Mucosa of stomach (tissue), 1 donor: ENCODE results near the gene WRNIP1.
A peak's percentile ranks its signal among the peaks of the same experiment; 100 is the strongest.

Source experiments
- H3K27me3 ChIP-seq: one replicate; pipeline ENCODE4 v1.7.0; 2013; ENCODE audit warnings: mild to moderate bottlenecking, low read length; ENCODE audit not compliant: control insufficient read depth, insufficient read depth
- H3K36me3 ChIP-seq: one replicate; pipeline ENCODE4 v1.7.0; 2013; ENCODE audit warnings: low read length; ENCODE audit not compliant: control insufficient read depth, insufficient read depth
- H3K4me1 ChIP-seq: one replicate; pipeline ENCODE4 v1.7.0; 2013; ENCODE audit warnings: mild to moderate bottlenecking, low read length; ENCODE audit not compliant: control insufficient read depth, insufficient read depth
- H3K4me3 ChIP-seq: one replicate; pipeline ENCODE4 v1.7.0; 2013; ENCODE audit warnings: low read length
- H3K9ac ChIP-seq: one replicate; pipeline ENCODE4 v1.7.0; 2013; ENCODE audit warnings: mild to moderate bottlenecking, low read length, moderate library complexity
- H3K9me3 ChIP-seq: one replicate; pipeline ENCODE4 v1.7.0; 2013; ENCODE audit warnings: mild to moderate bottlenecking, low read length, moderate library complexity; ENCODE audit not compliant: control insufficient read depth
- donor health status: Pancreatic carcinoma.

Gene WRNIP1

GRCh38 chr6:2823104-2823850 is 58.1 kb downstream of the WRNIP1 start:
- no peaks in the 10 kb centered on the region for H3K9me3 ChIP-seq
- peaks cover 24% of the 10 kb centered on the region for H3K4me1 ChIP-seq
- H3K4me3 ChIP-seq: no peak overlapping the region
- no peaks in the 10 kb centered on the region for H3K36me3 ChIP-seq
- H3K9ac ChIP-seq: peak overlapping the region; percentile 22
- no peaks in the 10 kb centered on the region for H3K27me3 ChIP-seq

- Histone ChIP-seq H3K4me1 (peaks cover 17% of the 10 kb centered on the region), H3K36me3 (no peaks in the 10 kb centered on the region), H3K9ac (no peak overlapping the region), H3K27me3 (no peaks in the 10 kb centered on the region), H3K4me3 (no peak overlapping the region), H3K9me3 (no peaks in the 10 kb centered on the region)
Observed at GRCh38 chr6:2826131-2826530, 60.9 kb downstream of the WRNIP1 start.

- Histone ChIP-seq H3K4me1 (peaks cover 23% of the 10 kb centered on the region), H3K9ac (no peak overlapping the region), H3K27me3 (no peaks in the 10 kb centered on the region), H3K4me3 (no peak overlapping the region), H3K36me3 (no peaks in the 10 kb centered on the region), H3K9me3 (no peaks in the 10 kb centered on the region)
Observed at GRCh38 chr6:2827142-2827541, 61.9 kb downstream of the WRNIP1 start.

- Histone ChIP-seq H3K9me3 (no peaks in the 10 kb centered on the region), H3K9ac (no peak overlapping the region), H3K4me3 (no peak overlapping the region), H3K27me3 (no peaks in the 10 kb centered on the region), H3K4me1 (peaks cover 15% of the 10 kb centered on the region), H3K36me3 (peaks cover 3% of the 10 kb centered on the region)
Observed at GRCh38 chr6:2828629-2829028, 63.4 kb downstream of the WRNIP1 start.

- Histone ChIP-seq H3K4me3 (no peak overlapping the region), H3K27me3 (no peaks in the 10 kb centered on the region), H3K9ac (no peak overlapping the region), H3K4me1 (peaks cover 10% of the 10 kb centered on the region), H3K9me3 (no peaks in the 10 kb centered on the region), H3K36me3 (peaks cover 6% of the 10 kb centered on the region)
Observed at GRCh38 chr6:2829253-2829652, 64.1 kb downstream of the WRNIP1 start.

GRCh38 chr6:2830183-2830582 is 65.0 kb downstream of the WRNIP1 start:
- Histone ChIP-seq H3K4me3 (no peak overlapping the region), H3K36me3 (peaks cover 12% of the 10 kb centered on the region)

GRCh38 chr6:2831392-2831791 is 66.2 kb downstream of the WRNIP1 start:
- H3K9me3 ChIP-seq: no peaks in the 10 kb centered on the region
- H3K36me3 ChIP-seq: peaks cover 21% of the 10 kb centered on the region
- H3K9ac ChIP-seq: no peak overlapping the region
- H3K4me3 ChIP-seq: no peak overlapping the region
- H3K4me1 ChIP-seq: peaks cover 25% of the 10 kb centered on the region
- H3K27me3 ChIP-seq: no peaks in the 10 kb centered on the region

More at GRCh38 chr6:2830183-2830582, 65.0 kb downstream of the WRNIP1 start:
- peaks cover 16% of the 10 kb centered on the region for H3K4me1 ChIP-seq
- no peaks in the 10 kb centered on the region for H3K9me3 ChIP-seq
- H3K27me3 ChIP-seq: no peaks in the 10 kb centered on the region
- no peak overlapping the region for H3K9ac ChIP-seq

GRCh38 chr6:2834262-2834661 is 69.1 kb downstream of the WRNIP1 start:
- Histone ChIP-seq H3K9me3 (no peaks in the 10 kb centered on the region), H3K4me3 (no peak overlapping the region), H3K27me3 (no peaks in the 10 kb centered on the region), H3K36me3 (peaks cover 21% of the 10 kb centered on the region), H3K4me1 (peaks cover 31% of the 10 kb centered on the region), H3K9ac (no peak overlapping the region)
